ENCODE measurements around the gene ZC3HAV1. TPM values are rescaled to one million over a fixed set of nuclear protein-coding genes. Genes with fewer than 3 reads are reported as not detected.
A peak's percentile ranks its signal among the peaks of the same experiment; 100 is the strongest.
"Not testable (repeated sequence)": the region's sequence is repeated elsewhere in the genome, so short reads cannot be mapped to it uniquely, and the experiment has no call there.

Gene ZC3HAV1
- total RNA-seq, 2 donors from 2014 or later: 88.2 to 104 TPM

DNA sequence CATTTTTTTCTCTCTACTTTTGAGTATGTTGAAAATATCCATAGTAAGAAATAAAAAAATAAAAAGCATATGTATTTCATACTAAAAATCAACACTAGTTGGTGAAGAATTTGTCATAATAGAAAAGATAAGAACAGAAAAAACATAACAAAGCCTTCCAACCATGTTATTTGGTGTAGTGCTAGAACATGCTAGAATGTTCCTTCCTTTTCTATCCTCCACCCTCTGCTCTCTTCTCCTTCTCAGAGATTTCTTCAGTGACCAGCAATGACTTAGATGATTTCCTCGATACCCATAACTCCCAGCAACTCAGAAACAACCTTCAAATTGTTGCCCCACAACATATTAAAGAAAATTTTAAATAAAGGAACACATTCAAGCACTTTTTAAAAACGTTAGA is 2.6 kb downstream of the ZC3HAV1 start:
- H3K27ac Mint-ChIP-seq: peak overlapping the region; percentile 96 to 97
- H3K27me3 Mint-ChIP-seq: no peaks in the 10 kb centered on the region
- H3K36me3 Mint-ChIP-seq: peaks cover 20% of the 10 kb centered on the region
- ATAC-seq: no peak
- DNase-seq (ENCODE audit: low spot score): no peak
- H3K4me1 Mint-ChIP-seq (ENCODE audit: low read depth in 2 of 2): peaks cover 51 to 59% of the 10 kb centered on the region in 2 donors
- H3K4me3 Mint-ChIP-seq: peak overlapping the region; percentile 99
- peaks cover 3% of the 10 kb centered on the region for H3K9me3 Mint-ChIP-seq

DNA sequence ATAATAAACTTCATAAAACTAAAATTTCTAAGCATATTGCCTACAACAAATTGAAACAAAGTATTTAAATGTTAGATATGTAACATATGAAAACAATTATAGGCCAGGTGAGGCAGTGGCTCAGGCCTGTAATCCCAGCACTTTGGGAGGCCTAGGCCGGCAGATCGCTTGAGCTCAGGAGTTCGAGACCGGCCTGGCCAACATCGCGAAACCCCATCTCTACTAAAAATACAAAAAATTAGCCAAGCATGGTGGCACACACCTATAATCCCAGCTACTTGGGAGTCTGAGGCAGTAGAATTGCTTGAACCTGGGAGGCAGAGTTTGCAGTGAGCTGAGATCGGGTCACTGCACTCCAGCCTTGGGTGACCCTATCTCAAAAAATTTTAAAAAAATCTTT is 3.3 kb downstream of the ZC3HAV1 start:
- not testable (repeated sequence) for DNase-seq (ENCODE audit: low spot score); H3K27me3 Mint-ChIP-seq; ATAC-seq; H3K9me3 Mint-ChIP-seq
- peak overlapping the region; percentile 99 for H3K4me3 Mint-ChIP-seq
- peaks cover 48 to 56% of the 10 kb centered on the region in 2 donors for H3K4me1 Mint-ChIP-seq (ENCODE audit: low read depth in 2 of 2)
- peak overlapping the region; percentile 96 to 97 for H3K27ac Mint-ChIP-seq
- peaks cover 16% of the 10 kb centered on the region for H3K36me3 Mint-ChIP-seq

DNA sequence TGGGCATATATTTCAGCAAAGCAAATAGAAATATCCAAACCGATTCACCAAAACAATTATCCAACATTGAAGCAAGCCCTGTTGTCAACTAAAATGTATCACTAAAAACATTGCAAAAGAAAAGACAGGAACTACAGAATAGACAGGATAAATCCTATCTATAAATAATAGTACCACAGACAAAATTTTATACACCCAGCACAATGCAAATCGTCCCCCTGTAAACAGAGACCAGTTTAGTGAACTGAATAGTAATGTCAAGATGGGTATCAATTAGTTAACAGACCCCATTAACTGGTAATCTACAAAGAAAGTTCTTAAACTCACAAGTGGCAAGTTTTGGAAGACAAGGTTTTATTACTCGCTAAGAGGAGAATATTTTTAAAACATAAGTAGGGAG is 4.0 kb downstream of the ZC3HAV1 start:
- Mint-ChIP-seq H3K27me3 (no peaks in the 10 kb centered on the region), H3K9me3 (no peaks in the 10 kb centered on the region), H3K36me3 (peaks cover 16% of the 10 kb centered on the region), H3K4me1 (ENCODE audit: low read depth in 2 of 2) (peaks cover 51 to 53% of the 10 kb centered on the region in 2 donors), H3K27ac (peak overlapping the region; percentile 96 to 97), H3K4me3 (peak overlapping the region; percentile 88)
- DNase-seq (ENCODE audit: low spot score) (no peak), ATAC-seq (no peak)

DNA sequence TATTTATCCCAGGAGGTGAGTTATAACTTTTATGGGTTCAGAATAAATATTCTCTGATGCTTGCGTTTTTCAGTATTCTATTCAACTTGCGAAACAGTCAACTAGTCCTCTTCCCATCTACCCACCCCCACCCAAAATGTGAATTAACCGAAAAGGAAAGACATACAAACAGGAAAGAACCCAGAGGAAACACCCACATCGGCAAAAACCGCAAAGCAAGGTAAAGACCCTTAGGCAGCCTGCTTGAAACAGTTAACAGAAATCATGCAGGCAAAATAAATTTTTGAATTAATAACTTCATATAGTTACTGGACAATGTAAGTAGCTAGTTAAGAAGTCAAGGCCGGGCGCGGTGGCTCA is 5.4 kb downstream of the ZC3HAV1 start:
- Mint-ChIP-seq H3K4me3 (peak overlapping the region; percentile 88), H3K27ac (peak overlapping the region; percentile 96 to 97), H3K36me3 (peaks cover 19% of the 10 kb centered on the region), H3K4me1 (ENCODE audit: low read depth in 2 of 2) (peaks cover 55 to 59% of the 10 kb centered on the region in 2 donors), H3K27me3 (no peaks in the 10 kb centered on the region), H3K9me3 (no peaks in the 10 kb centered on the region)
- ATAC-seq (peak; percentile 13 to 37), DNase-seq (ENCODE audit: low spot score) (no peak)

DNA sequence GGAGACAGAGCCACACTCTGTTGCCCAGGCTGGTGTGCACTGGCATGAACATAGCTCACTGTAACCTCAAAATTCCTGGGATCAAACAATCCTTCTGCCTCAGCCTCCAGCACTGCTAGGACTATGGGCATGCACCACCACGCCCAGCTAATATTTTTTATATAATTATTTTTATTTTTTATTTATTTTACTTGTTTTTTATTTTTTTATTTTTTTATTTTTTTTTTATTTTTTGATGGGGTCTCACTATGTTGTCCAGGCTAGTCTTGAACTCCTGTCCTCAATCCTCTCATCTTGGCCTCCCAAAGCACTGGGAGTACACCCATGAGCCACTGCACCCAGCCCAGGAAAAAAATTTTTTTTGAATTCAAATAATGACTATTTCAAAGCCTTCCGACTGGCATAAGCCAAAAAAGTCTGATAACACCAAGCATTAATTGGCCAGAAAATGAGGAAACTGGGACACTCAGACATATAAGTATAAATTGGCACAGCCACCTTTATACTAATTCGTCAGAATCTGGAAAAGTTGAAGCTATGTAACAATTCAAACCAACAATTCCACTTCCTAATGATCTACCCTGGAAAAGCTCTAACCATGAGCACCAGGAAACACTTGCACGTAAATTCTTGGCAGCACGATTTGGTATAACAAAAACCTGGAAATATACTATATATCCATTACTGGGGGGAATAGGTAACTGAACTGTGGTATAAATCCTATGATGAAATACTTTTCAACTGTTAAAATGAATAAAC is 6.3 kb downstream of the ZC3HAV1 start:
- peak overlapping the region; percentile 96 to 97 for H3K27ac Mint-ChIP-seq
- no peaks in the 10 kb centered on the region for H3K9me3 Mint-ChIP-seq

DNA sequence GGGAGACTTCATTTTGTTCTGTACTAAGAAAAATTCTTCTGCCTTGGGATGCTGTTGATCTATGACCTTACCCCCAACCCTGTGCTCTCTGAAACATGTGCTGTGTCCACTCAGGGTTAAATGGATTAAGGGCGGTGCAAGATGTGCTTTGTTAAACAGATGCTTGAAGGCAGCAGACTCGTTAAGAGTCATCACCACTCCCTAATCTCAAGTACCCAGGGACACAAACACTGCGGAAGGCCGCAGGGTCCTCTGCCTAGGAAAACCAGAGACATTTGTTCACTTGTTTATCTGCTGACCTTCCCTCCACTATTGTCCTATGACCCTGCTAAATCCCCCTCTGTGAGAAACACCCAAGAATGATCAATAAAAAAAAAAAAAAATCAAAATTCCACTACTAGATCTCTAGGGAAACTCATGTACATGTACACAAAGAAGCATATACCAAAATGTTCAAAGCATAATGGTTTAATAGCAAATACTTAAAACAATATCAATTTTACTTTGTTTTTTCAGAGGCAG is 7.8 kb downstream of the ZC3HAV1 start:
- peaks cover 49 to 50% of the 10 kb centered on the region in 2 donors for H3K4me1 Mint-ChIP-seq (ENCODE audit: low read depth in 2 of 2)
- not testable (repeated sequence) for ATAC-seq; DNase-seq (ENCODE audit: low spot score); H3K27me3 Mint-ChIP-seq; H3K9me3 Mint-ChIP-seq
- H3K36me3 Mint-ChIP-seq: peaks cover 10% of the 10 kb centered on the region
- H3K4me3 Mint-ChIP-seq: peak overlapping the region; percentile 84
- peak overlapping the region; percentile 61 to 84 for H3K27ac Mint-ChIP-seq

More for the DNA sequence above, 6.3 kb downstream of the ZC3HAV1 start:
- H3K4me1 Mint-ChIP-seq (ENCODE audit: low read depth in 2 of 2): peaks cover 56 to 61% of the 10 kb centered on the region in 2 donors
- peak overlapping the region; percentile 88 for H3K4me3 Mint-ChIP-seq
- peaks cover 19% of the 10 kb centered on the region for H3K36me3 Mint-ChIP-seq
- ATAC-seq: no peak
- no peak for DNase-seq (ENCODE audit: low spot score)
- no peaks in the 10 kb centered on the region for H3K27me3 Mint-ChIP-seq

DNA sequence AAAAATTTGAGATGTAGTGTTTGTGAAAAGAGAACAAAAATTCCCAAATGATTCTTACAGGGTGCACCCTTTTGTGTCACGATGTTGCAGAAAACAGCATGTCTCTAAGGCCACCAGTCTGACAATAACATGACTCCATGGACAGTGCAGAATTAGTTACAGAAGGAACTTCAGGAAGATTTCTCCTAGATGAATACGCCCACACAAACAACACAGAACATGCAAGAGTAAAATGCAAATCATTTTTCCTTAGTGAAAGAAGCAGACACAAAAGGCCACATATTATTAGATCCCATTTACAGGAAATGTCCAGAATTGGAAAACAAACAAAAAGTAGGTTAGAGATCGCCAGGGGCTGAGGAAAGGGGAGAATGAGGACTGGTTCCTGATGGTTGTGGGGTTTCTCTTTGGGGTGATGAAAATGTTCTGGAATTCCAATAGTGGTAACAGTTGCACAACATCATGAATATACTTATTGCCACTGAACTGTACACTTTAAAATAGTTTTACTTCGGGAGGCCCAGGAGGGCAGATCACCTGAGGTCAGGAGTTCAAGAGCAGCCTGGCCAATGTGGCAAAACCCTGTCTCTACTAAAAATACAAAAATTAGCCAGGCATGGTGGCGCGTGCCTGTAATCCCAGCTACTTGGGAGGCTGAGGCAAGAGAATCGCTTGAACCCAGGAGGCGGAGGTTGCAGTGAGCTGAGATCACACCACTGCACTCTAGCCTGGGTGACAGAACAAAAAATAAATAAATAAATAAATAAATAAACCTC is 10.2 kb downstream of the ZC3HAV1 start:
- Mint-ChIP-seq H3K36me3 (peaks cover 9% of the 10 kb centered on the region), H3K4me3 (peak overlapping the region; percentile 69), H3K9me3 (no peaks in the 10 kb centered on the region), H3K27me3 (no peaks in the 10 kb centered on the region), H3K4me1 (ENCODE audit: low read depth in 2 of 2) (peaks cover 55 to 56% of the 10 kb centered on the region in 2 donors), H3K27ac (peak overlapping the region; percentile 61 to 84)
- DNase-seq (ENCODE audit: low spot score): no peak
- ATAC-seq: no peak

DNA sequence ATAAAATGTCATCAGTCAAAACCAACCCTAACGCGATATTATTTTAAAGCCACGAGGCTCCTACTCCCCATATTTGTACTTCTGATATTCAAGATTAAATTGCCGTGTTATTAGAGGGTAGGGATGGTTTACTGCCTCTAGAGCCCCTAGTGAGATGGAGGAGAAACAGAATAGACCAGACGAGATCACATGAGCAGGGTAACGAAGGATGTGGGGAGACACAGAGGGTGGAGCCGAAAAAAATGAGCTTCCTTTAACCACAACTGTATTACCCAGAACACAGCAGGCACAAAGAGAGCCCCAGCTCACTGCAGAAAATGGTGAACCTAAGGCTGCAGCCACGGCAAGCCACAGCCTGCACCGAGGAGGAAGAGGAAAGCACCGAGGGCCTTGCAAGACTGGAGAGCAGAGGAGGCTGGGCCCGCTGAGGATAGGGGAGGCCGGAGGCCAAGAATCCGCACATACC is 14.3 kb downstream of the ZC3HAV1 start:
- Mint-ChIP-seq H3K27me3 (no peaks in the 10 kb centered on the region), H3K27ac (peak overlapping the region; percentile 80 to 97), H3K4me1 (ENCODE audit: low read depth in 2 of 2) (peaks cover 60 to 65% of the 10 kb centered on the region in 2 donors), H3K9me3 (no peaks in the 10 kb centered on the region), H3K4me3 (peak overlapping the region; percentile 74), H3K36me3 (peaks cover 17% of the 10 kb centered on the region)
- ATAC-seq (peak; percentile 96 to 99), DNase-seq (ENCODE audit: low spot score) (peak; percentile 85)

DNA sequence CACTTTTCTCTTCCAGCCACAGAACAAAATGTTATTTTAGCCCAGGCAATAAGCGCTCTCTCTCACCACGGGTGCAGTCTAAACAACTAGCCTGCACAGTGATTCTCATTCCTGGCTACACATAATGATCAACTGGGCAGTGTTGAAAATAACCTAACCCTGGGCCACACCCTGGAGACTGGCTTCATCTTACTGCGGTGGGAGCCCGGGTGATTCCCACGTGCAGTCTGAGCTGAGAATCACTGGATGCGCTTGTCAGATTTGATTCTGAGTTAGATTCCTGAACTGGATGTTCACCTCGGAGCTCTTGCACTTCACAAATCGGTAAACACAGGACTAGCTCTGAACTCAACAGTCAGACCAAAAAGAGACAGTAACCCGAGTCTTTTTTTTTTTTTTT is 14.9 kb downstream of the ZC3HAV1 start:
- Mint-ChIP-seq H3K36me3 (peaks cover 18% of the 10 kb centered on the region), H3K4me3 (peak overlapping the region; percentile 74), H3K4me1 (ENCODE audit: low read depth in 2 of 2) (peaks cover 57 to 61% of the 10 kb centered on the region in 2 donors), H3K27ac (peak overlapping the region; percentile 80 to 97), H3K9me3 (no peaks in the 10 kb centered on the region), H3K27me3 (no peaks in the 10 kb centered on the region)
- ATAC-seq: peak; percentile 14 to 37
- DNase-seq (ENCODE audit: low spot score): no peak

DNA sequence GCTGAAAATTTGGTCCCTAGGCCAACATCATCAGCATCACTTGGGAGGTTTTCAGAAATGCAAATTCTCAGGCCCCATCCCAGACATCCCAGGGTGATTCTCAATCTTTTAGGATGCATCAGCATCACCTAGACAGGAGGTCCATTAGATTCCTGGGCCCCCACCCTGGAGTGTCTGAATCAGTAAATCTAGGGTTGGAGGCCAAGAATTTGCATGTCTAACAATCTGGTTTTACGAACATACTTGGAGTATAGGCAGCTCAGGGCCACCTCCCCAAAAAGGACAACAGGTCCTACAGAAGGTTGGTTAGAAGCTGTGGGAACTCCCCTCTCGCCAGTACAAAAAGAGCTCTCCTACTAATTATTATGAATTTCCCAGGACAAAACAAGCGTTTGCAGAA is 15.5 kb downstream of the ZC3HAV1 start:
- Mint-ChIP-seq H3K4me1 (ENCODE audit: low read depth in 2 of 2) (peaks cover 56 to 61% of the 10 kb centered on the region in 2 donors), H3K27ac (peak overlapping the region; percentile 80 to 97), H3K4me3 (peak overlapping the region; percentile 74), H3K36me3 (peaks cover 20% of the 10 kb centered on the region), H3K9me3 (no peaks in the 10 kb centered on the region), H3K27me3 (no peaks in the 10 kb centered on the region)
- no peak for DNase-seq (ENCODE audit: low spot score)
- no peak for ATAC-seq

DNA sequence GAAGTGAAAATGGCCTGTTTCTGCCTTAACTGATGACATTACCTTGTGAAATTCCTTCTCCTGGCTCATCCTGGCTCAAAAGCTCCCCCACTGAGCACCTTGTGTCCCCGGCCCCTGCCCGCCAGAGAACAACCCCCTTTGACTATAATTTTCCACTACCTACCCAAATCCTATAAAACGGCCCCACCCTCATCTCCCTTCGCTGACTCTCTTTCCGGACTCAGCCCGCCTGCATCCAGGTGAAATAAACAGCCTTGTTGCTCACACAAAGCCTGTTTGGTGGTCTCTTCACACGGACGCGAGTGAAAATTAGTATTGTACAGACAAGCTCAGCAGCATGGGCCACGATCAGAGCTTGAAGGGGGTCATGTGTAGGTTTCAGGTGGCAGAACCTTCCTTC is 16.0 kb downstream of the ZC3HAV1 start:
- H3K27me3 Mint-ChIP-seq; ATAC-seq; DNase-seq (ENCODE audit: low spot score); H3K9me3 Mint-ChIP-seq: not testable (repeated sequence)
- H3K36me3 Mint-ChIP-seq: peaks cover 20% of the 10 kb centered on the region
- H3K4me3 Mint-ChIP-seq: peak overlapping the region; percentile 74
- H3K27ac Mint-ChIP-seq: peak overlapping the region; percentile 80 to 97
- H3K4me1 Mint-ChIP-seq (ENCODE audit: low read depth in 2 of 2): peaks cover 57 to 61% of the 10 kb centered on the region in 2 donors

DNA sequence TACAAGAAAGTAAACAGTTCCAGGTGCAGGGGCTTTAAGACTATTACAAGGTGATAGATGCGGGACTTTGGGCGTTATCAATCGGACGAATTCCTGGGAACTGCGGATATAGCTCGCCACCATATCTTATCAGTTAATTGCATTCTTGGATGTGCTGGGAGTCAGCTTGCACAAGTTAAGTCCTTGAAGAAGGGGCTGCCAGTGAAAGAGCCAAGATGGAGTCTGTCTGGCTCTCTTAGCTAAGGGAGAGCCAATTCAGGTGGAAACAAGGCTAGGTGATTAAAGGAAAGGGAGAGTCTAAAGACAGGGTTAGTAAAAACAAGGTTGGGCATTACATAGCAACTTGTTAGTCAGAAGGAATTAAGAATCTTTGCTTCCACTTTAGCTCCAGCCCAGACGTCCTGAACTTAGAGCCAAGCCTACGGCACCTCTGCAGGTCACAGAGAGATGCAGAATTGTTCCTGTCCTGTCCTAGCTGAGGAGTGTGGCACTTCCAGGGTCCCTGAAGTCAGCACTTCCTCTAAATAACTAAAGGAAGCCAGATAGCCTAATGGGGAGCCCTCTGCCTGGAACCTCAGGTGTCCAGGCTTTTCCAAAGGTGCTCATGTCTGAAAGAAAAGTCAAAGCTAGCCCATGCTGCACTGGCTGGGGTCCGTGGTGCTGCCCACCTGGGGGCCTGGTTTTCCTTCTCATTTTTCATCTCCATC is 17.3 kb downstream of the ZC3HAV1 start:
- Mint-ChIP-seq H3K27ac (peak overlapping the region; percentile 80 to 97), H3K27me3 (no peaks in the 10 kb centered on the region), H3K4me3 (peak overlapping the region; percentile 74), H3K4me1 (ENCODE audit: low read depth in 2 of 2) (peaks cover 65 to 71% of the 10 kb centered on the region in 2 donors), H3K36me3 (peaks cover 30% of the 10 kb centered on the region), H3K9me3 (peaks cover 4% of the 10 kb centered on the region)
- DNase-seq (ENCODE audit: low spot score) (no peak), ATAC-seq (no peak)

DNA sequence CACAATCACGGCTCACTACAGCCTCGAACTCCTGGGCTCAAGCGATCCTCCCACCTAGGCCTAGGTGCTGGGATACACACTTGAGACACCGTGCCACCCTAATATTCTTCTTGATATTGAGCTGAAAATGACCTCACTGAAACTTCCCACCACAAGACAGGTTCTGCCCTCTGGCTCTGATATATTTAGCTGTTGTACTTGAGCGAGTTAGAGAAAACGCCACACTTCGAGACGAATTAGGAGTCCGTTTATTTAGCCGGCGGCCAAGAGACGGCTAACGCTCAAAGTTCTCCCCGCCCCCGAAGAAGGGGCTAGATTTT is 17.9 kb downstream of the ZC3HAV1 start:
- Mint-ChIP-seq H3K9me3 (peaks cover 9% of the 10 kb centered on the region), H3K4me3 (peak overlapping the region; percentile 74), H3K27ac (peak overlapping the region; percentile 80 to 97), H3K36me3 (peaks cover 36% of the 10 kb centered on the region), H3K4me1 (ENCODE audit: low read depth in 2 of 2) (peaks cover 69 to 77% of the 10 kb centered on the region in 2 donors), H3K27me3 (no peaks in the 10 kb centered on the region)
- DNase-seq (ENCODE audit: low spot score): no peak
- no peak for ATAC-seq
